Duodenal mucosa (tissue), 2 donors: ENCODE measurements around the gene PDLIM5.

Experiments
- H3K27ac ChIP-seq: one replicate; pipeline ENCODE4 v1.7.0; 2013; ENCODE audit warnings: low read depth, low read length
- H3K27me3 ChIP-seq, 2 donors: one replicate each; pipeline ENCODE4 v1.7.0; 2013; ENCODE audit warnings: low read length in 2 of 2, control low read depth in 1 of 2; ENCODE audit not compliant: insufficient read depth in 2 of 2, control insufficient read depth in 1 of 2
- H3K36me3 ChIP-seq, 2 donors: one replicate each; pipeline ENCODE4 v1.7.0; 2013; ENCODE audit warnings: low read length in 2 of 2, control low read depth in 1 of 2; ENCODE audit not compliant: insufficient read depth in 2 of 2, control insufficient read depth in 1 of 2
- H3K4me1 ChIP-seq, 2 donors: one replicate each; pipeline ENCODE4 v1.7.0; 2013; ENCODE audit warnings: low read length in 2 of 2, control low read depth in 1 of 2; ENCODE audit not compliant: insufficient read depth in 2 of 2, control insufficient read depth in 1 of 2
- H3K4me3 ChIP-seq, 2 donors: one replicate each; pipeline ENCODE4 v1.7.0; 2013; ENCODE audit warnings: low read length in 2 of 2, low read depth in 1 of 2
- H3K9ac ChIP-seq, 2 donors: one replicate each; pipeline ENCODE4 v1.7.0; 2013; ENCODE audit warnings: low read length in 2 of 2, low read depth in 1 of 2
- H3K9me3 ChIP-seq, 2 donors: one replicate each; pipeline ENCODE4 v1.7.0; 2013; ENCODE audit warnings: low read length in 2 of 2, control low read depth in 1 of 2; ENCODE audit not compliant: control insufficient read depth in 1 of 2

The PDLIM5 gene

DNA sequence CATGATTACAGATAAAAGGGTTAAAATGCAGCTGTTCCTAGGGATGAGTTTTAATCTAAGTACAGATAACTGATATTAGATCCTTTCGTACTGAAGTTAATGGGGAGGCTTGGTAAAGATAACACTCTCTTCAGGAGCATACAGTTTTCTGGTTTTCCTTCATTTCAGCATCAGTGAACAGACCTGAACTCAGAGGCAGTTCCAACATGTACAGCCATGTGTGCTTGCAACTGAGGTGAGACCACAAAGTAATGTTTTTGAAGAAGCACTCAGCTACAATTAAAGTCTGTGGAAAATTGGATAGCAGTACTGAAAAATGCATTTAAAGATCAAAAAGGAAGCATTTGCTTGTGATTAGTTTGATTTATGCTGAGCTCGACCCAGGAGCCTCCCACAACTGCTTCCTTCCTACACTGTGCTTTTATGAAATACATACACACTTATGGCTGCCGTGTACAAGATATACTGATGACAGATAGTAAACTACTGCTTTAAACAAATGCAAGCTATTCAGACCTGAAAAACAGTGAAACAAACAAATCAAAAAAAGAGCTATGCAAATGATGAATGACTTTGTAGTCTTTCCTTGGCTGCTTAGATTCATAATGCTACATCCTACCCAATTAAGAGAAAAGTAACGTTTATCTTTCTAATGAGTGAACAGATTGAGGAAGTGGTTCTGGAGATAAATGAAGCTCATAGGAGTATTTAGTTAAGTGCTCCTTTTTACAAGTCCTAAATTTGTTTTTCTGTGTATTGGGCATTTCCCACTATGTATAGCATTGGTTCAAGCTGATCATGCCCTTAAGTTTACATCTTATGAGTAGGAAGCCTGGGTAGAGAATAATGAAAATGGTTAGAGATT lies 68.4 kb downstream of the PDLIM5 start:
- no peak overlapping the region for H3K4me3 ChIP-seq
- no peaks in the 10 kb centered on the region for H3K27me3 ChIP-seq
- no peak overlapping the region for H3K9ac ChIP-seq
- H3K4me1 ChIP-seq, result peaks cover 0 to 16% of the 10 kb centered on the region in 2 donors
- no peaks in the 10 kb centered on the region for H3K9me3 ChIP-seq
- H3K36me3 ChIP-seq, result no peaks in the 10 kb centered on the region
- H3K27ac ChIP-seq, result no peak overlapping the region

- Histone ChIP-seq H3K9me3 (no peaks in the 10 kb centered on the region), H3K4me3 (no peak overlapping the region), H3K27ac (no peak overlapping the region), H3K4me1 (peaks cover 0 to 20% of the 10 kb centered on the region in 2 donors), H3K36me3 (peaks cover 0 to 5% of the 10 kb centered on the region in 2 donors), H3K27me3 (no peaks in the 10 kb centered on the region), H3K9ac (no peak overlapping the region)
Observed at GRCh38 chr4:94523033-94523580, 71.4 kb downstream of the PDLIM5 start.

GRCh38 chr4:94523617-94524016 lies 71.9 kb downstream of the PDLIM5 start:
- H3K9ac ChIP-seq, result no peak overlapping the region
- peaks cover 0 to 20% of the 10 kb centered on the region in 2 donors for H3K4me1 ChIP-seq
- no peak overlapping the region for H3K27ac ChIP-seq
- no peak overlapping the region for H3K4me3 ChIP-seq
- peaks cover under 1 to 5% of the 10 kb centered on the region in 2 donors for H3K36me3 ChIP-seq
- no peaks in the 10 kb centered on the region for H3K27me3 ChIP-seq
- H3K9me3 ChIP-seq, result no peaks in the 10 kb centered on the region

DNA sequence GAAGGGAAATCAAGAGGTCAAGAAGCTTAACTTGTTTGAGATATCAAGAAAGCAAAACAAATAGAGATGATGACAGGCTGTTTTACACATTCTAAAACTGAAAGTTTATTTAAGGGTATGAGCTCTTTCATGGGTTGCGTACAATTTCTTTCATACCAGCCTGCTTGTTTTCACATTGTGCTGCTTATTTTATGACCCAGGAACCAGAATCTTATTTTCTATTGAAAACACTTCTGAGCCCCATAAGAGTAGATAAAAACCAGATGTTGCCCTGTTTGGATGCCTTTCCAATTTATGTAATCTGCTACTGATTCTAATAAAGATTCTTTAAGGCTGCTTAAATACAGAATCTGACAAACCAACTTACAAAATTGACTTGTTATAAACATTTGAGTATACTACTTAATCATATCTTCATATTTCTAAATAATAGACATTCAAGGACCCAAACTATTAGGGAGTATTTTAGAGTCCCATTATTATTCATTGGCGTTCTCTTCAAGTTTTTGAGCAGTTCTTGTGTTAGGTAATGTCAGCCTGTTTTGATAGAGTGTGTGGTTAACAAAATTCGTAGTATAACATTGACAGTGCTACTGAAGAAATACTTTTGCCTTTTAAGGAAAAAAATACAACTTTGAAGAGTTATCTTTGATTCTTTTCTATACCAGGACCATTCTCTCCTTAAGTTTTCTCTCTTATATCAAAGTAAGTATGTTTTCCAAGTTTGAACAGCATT lies 74.4 kb downstream of the PDLIM5 start:
- H3K27ac ChIP-seq, result no peak overlapping the region

GRCh38 chr4:94527556-94528233 lies 76.0 kb downstream of the PDLIM5 start:
- no peak overlapping the region for H3K27ac ChIP-seq
- H3K9me3 ChIP-seq, result no peaks in the 10 kb centered on the region
- peaks cover 0 to 7% of the 10 kb centered on the region in 2 donors for H3K4me1 ChIP-seq
- no peak overlapping the region for H3K4me3 ChIP-seq
- peaks cover 5% of the 10 kb centered on the region in 2 donors for H3K36me3 ChIP-seq
- H3K27me3 ChIP-seq, result no peaks in the 10 kb centered on the region
- no peak overlapping the region for H3K9ac ChIP-seq

More for the DNA sequence above, 74.4 kb downstream of the PDLIM5 start:
- H3K9me3 ChIP-seq, result no peaks in the 10 kb centered on the region
- no peaks in the 10 kb centered on the region for H3K27me3 ChIP-seq
- H3K4me1 ChIP-seq, result peaks cover 0 to 7% of the 10 kb centered on the region in 2 donors
- H3K4me3 ChIP-seq, result no peak overlapping the region
- H3K36me3 ChIP-seq, result peaks cover 5% of the 10 kb centered on the region in 2 donors
- no peak overlapping the region for H3K9ac ChIP-seq

DNA sequence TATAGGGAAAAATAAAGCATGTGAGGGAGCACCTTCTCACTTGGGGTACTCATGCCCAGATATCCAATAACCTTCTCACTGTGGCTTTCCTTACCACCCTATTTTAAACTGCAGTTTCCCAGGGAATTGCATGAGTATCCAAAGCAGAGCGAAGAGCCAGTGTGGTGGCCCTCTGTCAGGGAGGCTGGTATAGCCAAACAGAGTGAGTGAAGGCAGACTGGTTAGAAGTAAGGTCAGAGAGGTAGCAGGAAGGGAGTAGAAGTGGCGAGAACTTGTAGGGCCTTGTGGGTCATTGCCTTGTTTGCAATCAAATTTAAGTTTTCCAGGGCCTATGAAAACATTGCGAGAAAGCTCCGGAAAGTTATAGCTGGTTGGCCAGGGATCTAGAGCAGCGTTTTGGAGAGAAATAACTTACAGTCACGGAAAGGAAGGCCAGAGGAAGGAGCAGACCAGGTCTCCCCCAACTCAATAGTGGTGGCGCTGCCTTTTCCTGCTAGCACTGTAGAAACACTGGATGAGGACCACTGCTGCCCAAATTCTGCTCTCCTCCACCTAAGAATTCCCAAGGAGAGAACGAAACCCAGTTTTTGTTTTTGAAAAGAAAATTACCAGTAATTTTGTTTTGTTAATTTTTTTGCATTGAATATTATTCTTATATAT lies 77.2 kb downstream of the PDLIM5 start:
- no peaks in the 10 kb centered on the region for H3K27me3 ChIP-seq
- H3K9ac ChIP-seq, result no peak overlapping the region
- peaks cover 6 to 14% of the 10 kb centered on the region in 2 donors for H3K4me1 ChIP-seq
- H3K9me3 ChIP-seq, result no peaks in the 10 kb centered on the region
- H3K36me3 ChIP-seq, result peaks cover 5% of the 10 kb centered on the region in 2 donors
- no peak overlapping the region for H3K4me3 ChIP-seq
- no peak overlapping the region for H3K27ac ChIP-seq

DNA sequence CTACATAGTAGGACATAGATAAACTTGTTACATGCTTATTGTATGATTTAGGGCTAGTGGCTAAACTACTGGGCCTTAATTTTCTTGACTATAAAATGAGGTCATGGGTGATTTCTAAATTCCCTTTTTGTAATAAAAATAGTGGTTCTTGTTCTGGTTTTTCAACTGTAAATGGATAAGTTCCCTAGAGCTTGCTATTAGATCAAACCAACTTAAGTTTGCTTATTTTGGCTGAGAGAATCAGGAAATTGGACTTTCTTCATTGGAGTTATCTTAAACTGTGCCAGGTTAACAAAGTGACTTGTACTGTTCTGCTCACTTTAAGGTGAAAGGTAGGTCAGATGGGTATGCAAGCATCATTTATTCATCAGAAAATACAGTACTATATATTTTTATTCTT lies 78.3 kb downstream of the PDLIM5 start:
- H3K27me3 ChIP-seq, result no peaks in the 10 kb centered on the region
- no peak overlapping the region for H3K4me3 ChIP-seq
- H3K9ac ChIP-seq, result no peak overlapping the region
- peaks cover 9 to 23% of the 10 kb centered on the region in 2 donors for H3K4me1 ChIP-seq
- H3K27ac ChIP-seq, result no peak overlapping the region
- H3K9me3 ChIP-seq, result no peaks in the 10 kb centered on the region
- H3K36me3 ChIP-seq, result peaks cover 5% of the 10 kb centered on the region in 2 donors

DNA sequence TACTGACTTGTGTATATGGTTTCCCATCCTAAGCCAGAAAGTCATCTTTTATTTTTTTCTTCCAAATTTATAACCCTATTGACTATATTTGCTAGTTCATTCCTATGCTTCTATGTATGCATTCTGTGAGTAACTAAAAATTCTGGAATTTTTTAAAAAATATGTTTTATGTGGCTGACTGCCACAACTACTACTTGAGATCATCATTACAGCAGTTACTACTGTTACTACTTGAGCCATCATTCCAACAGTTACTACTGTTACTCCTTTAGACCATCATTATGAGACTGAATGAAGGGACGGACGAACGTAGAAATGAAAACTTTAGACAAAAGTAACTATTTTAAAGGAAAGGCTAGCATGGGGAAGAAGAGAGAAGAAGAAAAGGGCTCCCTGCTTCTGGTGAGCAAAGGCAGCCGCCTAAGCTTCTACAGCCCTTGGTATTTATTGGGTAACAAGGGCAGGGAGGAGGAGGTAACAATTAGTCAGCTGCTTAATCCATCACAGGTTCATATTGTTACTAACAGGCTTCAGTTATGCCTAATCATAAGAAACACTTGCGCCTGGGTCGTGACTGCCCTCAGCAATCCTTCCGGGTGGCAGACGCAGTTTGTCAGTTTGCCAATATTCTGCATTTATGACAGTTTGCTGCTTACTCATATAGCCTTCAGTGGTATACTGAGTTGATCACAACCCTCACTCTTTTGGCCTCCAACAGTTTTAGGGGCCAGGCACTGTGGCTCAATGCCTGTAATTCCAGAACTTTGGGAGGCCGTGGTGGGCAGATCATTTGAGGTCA lies 80.4 kb downstream of the PDLIM5 start:
- Histone ChIP-seq H3K4me3 (no peak overlapping the region), H3K27ac (no peak overlapping the region), H3K9ac (no peak overlapping the region), H3K9me3 (no peaks in the 10 kb centered on the region), H3K36me3 (peaks cover 5% of the 10 kb centered on the region in 2 donors), H3K27me3 (no peaks in the 10 kb centered on the region), H3K4me1 (peaks cover 20 to 34% of the 10 kb centered on the region in 2 donors)
